CD4-positive, alpha-beta T cell treated with Interleukin-1 beta for 1 hour (primary cell): Measurements from ENCODE around the gene PCNX1.
"Not testable (repeated sequence)": the region's sequence is repeated elsewhere in the genome, so short reads cannot be mapped to it uniquely, and the experiment has no call there.

Source experiments
- DNase-seq, 2 donors: peaks; one replicate each; pipeline ENCODE4 v3.0.0-alpha.2; 2020 to 2022

The PCNX1 gene

GRCh38 chr14:70917633-70918032 is 10.4 kb downstream of the PCNX1 start:
- peak in 1 of 2 donors; percentile 23 for DNase-seq

DNA sequence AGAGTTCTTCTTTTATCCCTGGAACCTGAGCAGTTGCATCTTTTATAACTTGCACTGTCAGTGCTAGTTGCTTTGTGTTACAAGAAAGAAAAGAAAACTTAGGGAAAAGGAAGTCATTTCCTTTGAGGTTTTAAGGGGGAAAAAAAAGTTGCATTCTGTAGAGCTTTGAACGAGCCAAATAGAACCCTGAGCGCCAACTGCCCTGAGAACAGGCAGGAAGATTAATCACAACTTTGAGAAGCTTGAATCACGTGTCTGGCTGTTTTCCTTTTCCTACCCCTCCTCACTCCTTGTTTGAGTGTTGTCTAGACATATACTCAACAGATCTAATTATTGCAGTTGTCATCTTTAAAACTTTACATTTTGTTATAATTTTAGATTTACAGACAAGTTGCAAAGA is 12.5 kb downstream of the PCNX1 start:
- no peak for DNase-seq

DNA sequence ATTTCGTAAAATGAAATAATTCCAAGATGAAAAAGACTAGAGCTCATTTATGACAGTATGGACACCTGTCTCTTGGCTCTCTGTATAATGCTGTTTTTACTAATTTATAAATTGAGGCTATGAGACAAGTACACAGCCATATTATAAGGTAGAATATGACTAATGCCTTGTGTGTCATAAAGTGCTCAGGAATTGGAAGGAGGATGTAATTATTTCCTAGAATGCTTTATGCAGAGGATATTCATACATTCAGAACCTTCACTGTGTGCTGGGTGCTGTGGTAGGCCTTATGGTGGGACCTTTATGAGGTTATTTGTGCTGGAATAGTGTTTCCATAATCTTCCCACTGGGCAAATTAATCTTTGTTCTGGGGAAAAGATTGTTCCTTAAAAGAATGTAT is 13.3 kb downstream of the PCNX1 start:
- no peak for DNase-seq

GRCh38 chr14:70921669-70922068 is 14.4 kb downstream of the PCNX1 start:
- DNase-seq = no peak

- DNase-seq = no peak
Measured at GRCh38 chr14:70924521-70924920, 17.3 kb downstream of the PCNX1 start.

DNA sequence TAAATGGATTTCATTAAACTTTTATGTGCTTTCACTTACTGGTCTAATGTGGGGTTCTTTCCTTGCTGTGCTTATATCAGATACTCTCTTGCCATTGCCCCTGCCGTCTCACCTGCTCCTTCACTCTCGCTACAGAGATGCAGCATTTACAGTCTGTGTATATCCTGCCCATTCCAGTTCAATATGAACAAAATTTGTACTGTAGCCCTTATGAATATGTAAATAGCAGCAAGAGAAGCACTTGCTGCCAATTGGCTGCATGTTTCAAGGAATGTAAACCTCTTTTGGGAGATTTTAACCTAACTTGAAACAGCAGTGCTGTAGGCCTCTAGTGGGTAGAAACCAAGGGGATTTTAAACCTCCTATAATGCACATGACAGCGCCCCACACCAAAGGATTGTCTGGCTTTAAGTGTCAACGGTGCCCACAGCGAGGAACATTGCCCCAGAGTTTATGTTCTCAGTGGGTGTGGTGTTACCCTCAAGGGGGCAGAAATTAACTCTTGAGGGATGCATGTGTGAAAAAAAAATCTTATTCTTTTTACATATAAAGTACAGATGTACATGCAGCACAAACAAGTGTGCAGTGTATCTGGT is 19.1 kb downstream of the PCNX1 start:
- DNase-seq = peak in 1 of 2 donors; percentile 27

- DNase-seq = no peak
Measured at GRCh38 chr14:70931008-70931407, 23.7 kb downstream of the PCNX1 start.

DNA sequence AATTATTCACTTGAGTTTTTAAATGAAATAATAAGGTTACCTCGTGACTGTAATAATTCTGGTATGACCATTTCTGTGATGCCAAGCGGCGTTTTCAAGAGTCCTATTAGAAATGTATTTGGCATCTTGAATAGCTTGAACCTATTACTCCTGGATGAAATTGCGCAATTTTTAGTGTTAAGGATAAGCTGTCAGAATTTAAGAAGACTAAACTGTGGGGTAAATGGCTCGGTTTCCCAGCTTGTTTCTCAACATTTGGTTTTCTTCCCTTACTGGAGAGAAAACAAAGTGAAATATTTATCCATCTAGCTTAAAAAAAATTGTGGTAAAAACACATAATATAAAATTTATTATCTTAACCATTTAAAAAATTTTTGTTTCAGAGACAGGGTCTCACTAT is 26.8 kb downstream of the PCNX1 start:
- no peak for DNase-seq

DNA sequence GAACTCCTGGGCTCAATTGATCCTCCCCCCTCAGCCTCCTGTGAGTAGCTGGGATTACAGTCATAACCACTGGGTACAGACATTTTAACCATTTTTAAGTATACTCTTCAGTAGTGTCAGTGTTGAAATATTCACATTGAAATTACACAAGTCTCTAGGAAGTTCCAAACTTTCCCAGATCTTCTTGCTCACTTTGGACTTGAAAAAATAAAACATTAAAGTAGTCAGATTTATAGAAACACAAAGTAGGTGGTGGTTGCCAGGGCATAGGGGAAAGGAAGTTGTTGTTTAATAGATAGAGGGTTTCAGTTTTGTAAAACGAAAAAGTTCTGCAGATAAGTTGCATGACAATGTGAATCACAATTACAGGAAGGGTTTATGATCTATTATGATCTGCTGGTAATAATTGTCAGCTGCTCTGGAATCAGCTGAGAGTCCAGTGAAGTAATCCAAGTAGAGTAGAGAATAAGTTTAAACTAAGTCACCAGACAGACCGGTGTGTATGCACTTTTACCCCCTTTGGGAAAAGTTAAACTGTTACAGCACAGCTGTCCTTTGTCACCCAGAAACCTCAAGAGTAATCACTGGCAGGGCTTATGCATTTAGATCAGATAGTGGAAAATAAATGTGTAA is 27.4 kb downstream of the PCNX1 start:
- DNase-seq = no peak

DNA sequence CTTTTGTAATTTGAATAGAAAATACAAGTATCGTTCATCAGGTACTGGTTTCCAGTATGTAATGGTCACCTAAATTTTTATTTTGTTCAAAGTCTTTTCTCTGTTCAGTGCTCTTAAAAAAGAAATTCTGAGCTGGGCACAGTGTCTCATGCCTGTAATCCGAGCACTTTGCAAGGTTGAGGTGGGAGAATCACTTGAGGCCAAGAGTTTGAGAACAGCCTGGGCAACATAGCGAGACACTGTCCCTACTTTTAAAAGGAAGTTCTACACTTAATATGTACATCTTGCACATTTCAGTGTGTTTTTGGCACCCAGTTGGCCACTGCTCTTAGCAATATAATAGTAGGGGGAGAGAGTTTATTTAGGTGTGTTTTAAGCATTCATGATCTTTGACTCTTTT is 27.9 kb downstream of the PCNX1 start:
- no peak for DNase-seq

GRCh38 chr14:70939693-70940092 is 32.4 kb downstream of the PCNX1 start:
- DNase-seq = not testable (repeated sequence)

- peak; percentile 74 to 80 for DNase-seq
Measured at GRCh38 chr14:70941637-70942341, 34.5 kb downstream of the PCNX1 start.

GRCh38 chr14:70942342-70942706 is 35.1 kb downstream of the PCNX1 start:
- no peak for DNase-seq

DNA sequence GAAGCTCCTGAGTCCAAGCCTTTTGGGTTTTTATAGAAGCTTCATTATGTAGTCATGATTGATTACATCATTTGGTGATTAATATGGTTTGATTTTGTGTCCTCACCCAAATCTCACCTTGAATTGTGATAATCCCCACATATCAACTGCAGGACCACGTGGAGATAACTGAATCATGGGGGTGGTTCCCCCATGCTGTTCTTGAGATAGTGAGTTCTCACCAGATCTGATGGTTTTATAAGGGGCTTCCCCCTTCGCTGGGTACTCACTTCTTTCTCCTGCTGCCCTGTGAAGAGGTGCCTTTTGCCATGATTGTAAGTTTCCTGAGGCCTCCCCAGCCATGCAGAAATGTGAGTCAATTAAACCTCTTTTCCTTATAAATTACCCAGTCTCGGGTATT is 35.5 kb downstream of the PCNX1 start:
- not testable (repeated sequence) for DNase-seq

DNA sequence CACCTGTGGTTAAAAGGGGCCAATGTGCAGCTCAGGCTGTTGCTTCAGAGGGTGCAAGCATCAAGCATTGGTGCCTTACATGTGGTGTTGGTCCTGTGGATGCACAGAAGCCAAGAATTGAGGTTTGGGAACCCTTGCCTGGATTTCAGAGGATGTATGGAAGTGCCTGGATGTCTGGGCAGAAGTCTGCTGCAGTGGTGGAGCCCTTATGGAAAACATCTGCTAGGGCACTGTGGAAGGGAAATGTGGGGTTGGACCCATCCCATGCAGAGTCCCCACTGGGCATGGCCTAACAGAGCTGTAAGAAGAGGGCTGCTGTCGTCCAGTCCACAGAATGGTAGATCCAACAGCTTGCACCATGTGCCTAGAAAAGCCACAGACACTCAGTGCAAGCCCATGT is 36.6 kb downstream of the PCNX1 start:
- no peak for DNase-seq

GRCh38 chr14:70947739-70948138 is 40.5 kb downstream of the PCNX1 start:
- DNase-seq = no peak

DNA sequence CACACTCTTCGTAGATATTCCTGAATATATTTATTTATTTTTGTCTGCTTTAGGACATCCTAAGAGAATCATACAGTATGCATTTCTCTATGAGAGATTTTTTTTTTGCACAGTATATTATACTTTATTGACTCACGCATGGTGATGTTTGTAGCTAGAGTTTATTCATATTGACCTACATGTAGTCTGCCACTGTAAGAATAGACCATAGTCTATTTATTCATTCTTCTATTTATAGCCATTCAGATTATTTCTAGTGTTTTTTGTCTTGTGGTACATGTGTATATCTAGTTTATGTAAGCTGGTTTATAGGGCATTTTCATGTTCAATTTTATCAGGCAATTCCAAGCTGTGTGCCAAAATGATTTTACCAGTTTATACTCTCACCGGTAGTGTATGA is 45.2 kb downstream of the PCNX1 start:
- DNase-seq = no peak

GRCh38 chr14:70954068-70954467 is 46.8 kb downstream of the PCNX1 start:
- DNase-seq = no peak

- peak; percentile 51 to 71 for DNase-seq
Measured at GRCh38 chr14:70955543-70956480, 48.6 kb downstream of the PCNX1 start.

GRCh38 chr14:70956511-70956910 is 49.3 kb downstream of the PCNX1 start:
- no peak for DNase-seq

DNA sequence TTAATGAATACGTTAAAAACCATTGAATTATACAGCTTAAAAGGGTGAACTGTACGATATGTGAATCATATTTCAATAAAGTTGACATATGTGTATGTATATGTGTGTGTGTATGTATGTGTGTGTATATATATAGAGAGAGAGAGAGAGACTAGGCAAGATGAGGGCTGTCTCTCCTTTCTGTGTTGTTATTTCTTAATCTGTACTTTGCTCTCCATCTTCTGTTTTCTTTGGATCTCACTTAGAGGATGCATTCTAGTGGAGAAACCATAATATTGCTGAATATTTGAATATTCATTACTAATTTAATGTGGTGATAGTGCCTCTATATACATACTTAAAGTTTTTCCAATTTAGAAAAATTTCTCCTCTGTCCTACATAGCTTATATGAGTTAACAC is 50.5 kb downstream of the PCNX1 start:
- DNase-seq = no peak

DNA sequence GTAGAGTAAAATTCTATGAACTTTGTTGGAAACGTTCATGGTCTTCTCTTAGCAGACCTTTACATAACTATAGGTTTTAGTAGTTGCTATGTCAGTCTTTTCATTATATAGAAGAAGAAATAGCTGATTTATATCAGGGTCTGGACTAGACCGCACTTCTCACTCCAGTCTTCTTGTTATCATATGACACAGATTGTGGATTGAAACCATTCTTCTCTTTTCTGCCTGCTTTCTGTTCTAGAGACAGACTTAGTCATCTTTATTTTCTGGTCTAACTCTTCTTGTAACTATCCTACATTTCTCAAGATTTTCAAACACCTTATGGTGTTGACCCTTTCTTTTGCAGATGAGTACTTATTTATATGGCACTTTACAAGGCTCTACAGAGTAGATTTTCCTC is 55.7 kb downstream of the PCNX1 start:
- no peak for DNase-seq

- DNase-seq = no peak
Measured at GRCh38 chr14:70964492-70964891, 57.2 kb downstream of the PCNX1 start.
